HCT116 (cell line): ENCODE results near the gene SERPINA10. TPM values are rescaled to one million over a fixed set of nuclear protein-coding genes. Genes with fewer than 3 reads are reported as not detected.

Experiments
- ATAC-seq: fragments of 200-7000 bp; cut with Tn5 transposase; 2 replicates; pipeline ENCODE4 v1.9.1; 2020; ENCODE audit warnings: mild to moderate bottlenecking, moderate library complexity
- BruUV-seq: library from RNA; stranded (reverse); fragments of 400-500 nt; replicated peaks from 2 replicates; lab custom pipeline; 2021; lab: Mats Ljungman, UMichigan
- CTCF ChIA-PET: fragments of 300-600 bp; sonication (Branson Sonifier 250); formaldehyde crosslinking; loops from one replicate; lab custom pipeline; 2021; ENCODE audit warnings: antibody characterized with exemption; lab: Charles Lee
- POLR2A ChIA-PET: fragments of 300-600, 350-600 bp; sonication (Branson Sonifier 250); formaldehyde crosslinking; loops from one replicate; lab custom pipeline; 2021; ENCODE audit warnings: antibody characterized with exemption; lab: Charles Lee
- RAD21 ChIA-PET, 2 experiments: fragments of 300-600 bp; sonication (Branson Sonifier 250); formaldehyde crosslinking; loops; one replicate each; lab custom pipeline; 2023; ENCODE audit warnings: low total read pairs in 2 of 2; ENCODE audit not compliant: uncharacterized antibody in 2 of 2, unreplicated experiment in 2 of 2, low non-redundant PET in 1 of 2; lab: Charles Lee
- DNase-seq: peaks from one replicate; pipeline ENCODE4 v3.0.0-alpha.2; 2010; ENCODE audit warnings: low read depth, low spot score
- H2AFZ ChIP-seq: fragments of 200-600 bp; shearing (Covaris generic), sonication (generic); 2 replicates; pipeline ENCODE4 v1.6.1; 2017; ENCODE audit warnings: low read depth, mixed run types, mixed read lengths, antibody characterized with exemption, low read length; ENCODE audit not compliant: poor library complexity, severe bottlenecking
- H3K27ac ChIP-seq: 2 replicates; pipeline ENCODE4 v1.5.1; 2012; ENCODE audit warnings: low read depth, low read length
- H3K27me3 ChIP-seq: fragments of 200-600 bp; sonication (generic); 2 replicates; pipeline ENCODE4 v1.6.1; 2016; ENCODE audit warnings: mixed run types, low read length, mixed read lengths; ENCODE audit not compliant: insufficient read depth
- H3K36me3 ChIP-seq, 2 experiments: fragments of 200-500 bp in 1 of 2; fragments of 200-600 bp in 1 of 2; sonication (Bioruptor generic) in 1 of 2; sonication (generic) in 1 of 2; 2 replicates each; pipeline versions ENCODE4 v1.5.1 to v1.6.1; 2014 to 2016; ENCODE audit warnings: low read length in 2 of 2, inconsistent platforms in 1 of 2, mixed read lengths in 1 of 2, mixed run types in 1 of 2; ENCODE audit not compliant: insufficient read depth in 2 of 2, control insufficient read depth in 1 of 2
- H3K4me1 ChIP-seq, 2 experiments: fragments of 200-600 bp in 1 of 2; sonication (generic) in 1 of 2; 2 replicates each; pipeline versions ENCODE4 v1.5.1 to v1.6.1; 2012 to 2017; ENCODE audit warnings: low read length in 2 of 2, inconsistent platforms in 1 of 2, mild to moderate bottlenecking in 1 of 2, mixed read lengths in 1 of 2, mixed run types in 1 of 2, moderate library complexity in 1 of 2; ENCODE audit not compliant: insufficient read depth in 2 of 2, control insufficient read depth in 1 of 2
- H3K4me2 ChIP-seq: fragments of 200-600 bp; sonication (generic); 2 replicates; pipeline ENCODE4 v1.6.1; 2017; ENCODE audit warnings: mixed run types, low read length, mixed read lengths
- H3K4me3 ChIP-seq, 2 experiments: fragments of 200-600 bp in 1 of 2; sonication (generic) in 1 of 2; replicated peaks in 1 of 2; 2 replicates each; pipeline ENCODE4 v1.5.1; 2011 to 2016; ENCODE audit warnings: low read length in 2 of 2, control low read depth in 1 of 2, low read depth in 1 of 2, mild to moderate bottlenecking in 1 of 2, mixed read lengths in 1 of 2, mixed run types in 1 of 2
- H3K79me2 ChIP-seq: fragments of 200-600 bp; sonication (generic); 2 replicates; pipeline ENCODE4 v1.6.1; 2017; ENCODE audit warnings: mild to moderate bottlenecking, mixed run types, low read length, moderate library complexity, mixed read lengths; ENCODE audit not compliant: insufficient read depth
- H3K9ac ChIP-seq: fragments of 200-600 bp; sonication (generic); 2 replicates; pipeline ENCODE4 v1.6.1; 2016; ENCODE audit warnings: low read length, mixed read lengths
- H3K9me2 ChIP-seq: fragments of 200-600 bp; sonication (generic), shearing (Covaris generic); 2 replicates; pipeline ENCODE4 v1.6.1; 2017; ENCODE audit warnings: mixed run types, mild to moderate bottlenecking, moderate library complexity; ENCODE audit not compliant: insufficient read depth
- H3K9me3 ChIP-seq, 2 experiments: fragments of 200-500 bp in 1 of 2; fragments of 200-600 bp in 1 of 2; sonication (Bioruptor generic) in 1 of 2; sonication (generic) in 1 of 2; 2 replicates each; pipeline ENCODE4 v1.6.1; 2014 to 2017; ENCODE audit warnings: low read length in 2 of 2, mixed read lengths in 2 of 2, inconsistent platforms in 1 of 2, low read depth in 1 of 2, mild to moderate bottlenecking in 1 of 2, mixed run types in 1 of 2, moderate library complexity in 1 of 2; ENCODE audit not compliant: control insufficient read depth in 1 of 2, insufficient read depth in 1 of 2
- H4K20me1 ChIP-seq: fragments of 200-600 bp; sonication (generic), shearing (Covaris generic); 2 replicates; pipeline ENCODE4 v1.6.1; 2017; ENCODE audit warnings: mixed run types, mild to moderate bottlenecking, moderate library complexity; ENCODE audit not compliant: insufficient read depth
- CBX3 ChIP-seq: IDR thresholded peaks from 2 replicates; pipeline ENCODE4 v1.6.1; 2012; ENCODE audit warnings: low read depth
- CEBPB ChIP-seq: IDR thresholded peaks from 2 replicates; pipeline ENCODE4 v1.6.1; 2012; ENCODE audit warnings: low read depth
- CTCF ChIP-seq, 3 experiments: fragments of 200-600 bp in 1 of 3; sonication (generic) in 1 of 3; IDR thresholded peaks in 2 of 3; conservative IDR thresholded peaks in 1 of 3; 2 replicates each; pipeline ENCODE4 v1.5.1; 2012 to 2017; ENCODE audit warnings: low read depth in 2 of 3, low read length in 2 of 3, antibody characterized with exemption in 1 of 3, borderline replicate concordance in 1 of 3, control low read depth in 1 of 3, mild to moderate bottlenecking in 1 of 3, mixed read lengths in 1 of 3, mixed run types in 1 of 3, moderate library complexity in 1 of 3; ENCODE audit not compliant: insufficient read depth in 1 of 3
- EGR1 ChIP-seq: IDR thresholded peaks from 2 replicates; pipeline ENCODE4 v1.6.1; 2012; ENCODE audit warnings: low read depth
- ELF1 ChIP-seq: IDR thresholded peaks from 2 replicates; pipeline ENCODE4 v1.6.1; 2012; ENCODE audit warnings: low read depth, borderline replicate concordance
- EZH2 ChIP-seq: fragments of 200-600 bp; sonication (generic); IDR thresholded peaks from 2 replicates; pipeline ENCODE4 v1.6.1; 2017; ENCODE audit warnings: antibody characterized with exemption, mixed run types
- EZH2phosphoT487 ChIP-seq: fragments of 200-600 bp; IDR thresholded peaks from 2 replicates; pipeline ENCODE4 v1.6.1; 2018; ENCODE audit warnings: antibody characterized with exemption, borderline replicate concordance
- FOSL1 ChIP-seq: IDR thresholded peaks from 2 replicates; pipeline ENCODE4 v1.6.1; 2012; ENCODE audit warnings: low read depth
- JUND ChIP-seq: IDR thresholded peaks from 2 replicates; pipeline ENCODE4 v1.6.1; 2012
- MAX ChIP-seq: IDR thresholded peaks from 2 replicates; pipeline ENCODE4 v1.6.1; 2012
- POLR2A ChIP-seq: IDR thresholded peaks from 2 replicates; pipeline ENCODE4 v1.7.0; 2011; ENCODE audit warnings: borderline replicate concordance; ENCODE audit not compliant: insufficient read depth, insufficient read length; ENCODE audit errors: extremely low read depth
- POLR2AphosphoS5 ChIP-seq: IDR thresholded peaks from 2 replicates; pipeline ENCODE4 v1.6.1; 2011; ENCODE audit warnings: mild to moderate bottlenecking, low read depth, low read length, moderate library complexity
- RAD21 ChIP-seq: IDR thresholded peaks from 2 replicates; pipeline ENCODE4 v1.6.1; 2012; ENCODE audit warnings: low read depth, mild to moderate bottlenecking
- REST ChIP-seq: IDR thresholded peaks from 2 replicates; pipeline ENCODE4 v1.6.1; 2012; ENCODE audit warnings: low read depth
- SIN3A ChIP-seq: IDR thresholded peaks from 2 replicates; pipeline ENCODE4 v1.6.1; 2012; ENCODE audit warnings: low read depth
- SP1 ChIP-seq: IDR thresholded peaks from 2 replicates; pipeline ENCODE4 v1.6.1; 2012; ENCODE audit warnings: low read depth
- TCF7L2 ChIP-seq: IDR thresholded peaks from 2 replicates; pipeline ENCODE4 v1.7.0; 2011; ENCODE audit warnings: borderline replicate concordance, inconsistent platforms; ENCODE audit not compliant: insufficient read depth, insufficient read length; ENCODE audit errors: extremely low read depth
- YY1 ChIP-seq: IDR thresholded peaks from 2 replicates; pipeline ENCODE4 v1.6.1; 2011; ENCODE audit warnings: low read length, low read depth, moderate library complexity, mild to moderate bottlenecking; ENCODE audit not compliant: insufficient replicate concordance; ENCODE audit errors: extremely low read depth
- ZBTB33 ChIP-seq: IDR thresholded peaks from 2 replicates; pipeline ENCODE4 v1.6.1; 2011; ENCODE audit warnings: mild to moderate bottlenecking, low read length, moderate library complexity; ENCODE audit not compliant: insufficient replicate concordance; ENCODE audit errors: extremely low read depth
- ZFX ChIP-seq: fragments of 450-650 bp; IDR thresholded peaks from 2 replicates; pipeline ENCODE4 v1.6.1; 2017
- ZNF274 ChIP-seq: fragments of 200-500 bp; sonication (Bioruptor generic); IDR thresholded peaks from 2 replicates; pipeline ENCODE4 v1.6.1; 2014; ENCODE audit warnings: mild to moderate bottlenecking, low read depth, low read length, inconsistent platforms
- intact Hi-C: fragments of 100-400 bp; cut with micrococcal nuclease; formaldehyde crosslinking; loops from 2 replicates; pipeline ENCODE4 v1.10.0; 2022
- total RNA-seq: library from RNA; stranded (reverse); gene quantifications from one replicate; pipeline ENCODE4 v1.2.1, GENCODE V29; 2021; ENCODE audit not compliant: unreplicated experiment

Gene SERPINA10
- total RNA-seq, 1 experiment from 2014 or later = not detected

GRCh38 chr14:94342334-94342934 lies 49.4 kb upstream of the SERPINA10 start:
- CTCF ChIA-PET = no interaction called here
- Histone ChIP-seq H2AFZ (no peak overlapping the region), H3K27ac (no peak overlapping the region), H3K79me2 (no peaks in the 10 kb centered on the region), H3K27me3 (no peaks in the 10 kb centered on the region; the same call in 1 of the 2 replicates), H4K20me1 (no peaks in the 10 kb centered on the region), H3K9me2 (no peaks in the 10 kb centered on the region), H3K4me3 (no peak overlapping the region), H3K4me1 (peaks cover 18 to 54% of the 10 kb centered on the region in 2 experiments), H3K9me3 (no peaks in the 10 kb centered on the region), H3K9ac (no peak overlapping the region), H3K4me2 (peak overlapping the region; percentile 64), H3K36me3 (no peaks in the 10 kb centered on the region)
- POLR2A ChIA-PET = interaction anchor here (0.6 kb wide), 1 partner anchor 233 kb away, joined by 3 read pairs; no protein-coding TSS in a partner anchor
- no TSS peak for BruUV-seq
- intact Hi-C loops = no loop called here
- ATAC-seq = peak; percentile 78
- RAD21 ChIA-PET = no interaction called here
- DNase-seq = peak; percentile 95
- TF ChIP-seq CTCF (IDR thresholded peaks at IDR 0.05 in 2 of 3, conservative IDR thresholded peaks at IDR 0.05 in 1 of 3; ENCODE audit: borderline replicate concordance in 1 of 3, insufficient read depth in 1 of 3, low read depth in 2 of 3, low read length in 2 of 3) = no peak
- no peak for TF ChIP-seq REST
- TF ChIP-seq YY1 = peak; percentile 60
- no peak for TF ChIP-seq ZBTB33
- TF ChIP-seq MAX = peak; percentile 80
- TF ChIP-seq ELF1 = no peak
- TF ChIP-seq CBX3 = peak; percentile 96
- no peak for TF ChIP-seq POLR2A
- no peak for TF ChIP-seq EZH2
- TF ChIP-seq EZH2phosphoT487 = no peak
- TF ChIP-seq SIN3A = peak; percentile 96
- peak; percentile 75 for TF ChIP-seq CEBPB
- no peak for TF ChIP-seq EGR1
- peak; percentile 95 for TF ChIP-seq SP1
- peak; percentile 73 for TF ChIP-seq POLR2AphosphoS5
- TF ChIP-seq ZNF274 = no peak
- no peak for TF ChIP-seq ZFX
- TF ChIP-seq FOSL1 = peak; percentile 95
- peak; percentile 21; the same call in 1 of the 2 replicates for TF ChIP-seq RAD21
- TF ChIP-seq JUND = peak; percentile 96
- peak; percentile 83 for TF ChIP-seq TCF7L2
